TTC549 (cell line): ENCODE measurements around the gene PCDHB11.
"Not testable (repeated sequence)": the region's sequence is repeated elsewhere in the genome, so short reads cannot be mapped to it uniquely, and the experiment has no call there.

Source experiments
- FAIRE-seq: peaks from 2 replicates; lab custom pipeline; 2012; peaks lifted over from hg19 to GRCh38; lab: Jason Lieb, UNC

Gene PCDHB11

DNA sequence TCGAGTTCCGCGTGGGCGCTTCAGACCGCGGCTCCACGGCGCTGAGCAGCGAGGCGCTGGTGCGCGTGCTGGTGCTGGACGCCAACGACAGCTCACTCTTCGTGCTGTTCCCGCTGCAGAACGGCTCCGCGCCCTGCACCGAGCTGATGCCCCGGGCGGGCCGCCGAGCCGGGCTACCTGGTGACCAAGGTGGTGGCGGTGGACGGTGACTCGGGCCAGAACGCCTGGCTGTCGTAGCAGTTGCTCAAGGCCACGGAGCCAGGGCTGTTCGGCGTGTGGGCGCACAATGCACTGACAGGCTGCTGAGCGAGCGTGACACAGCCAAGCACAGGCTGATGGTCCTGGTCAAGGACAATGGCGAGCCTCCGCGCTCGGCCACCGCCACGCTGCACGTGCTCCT lies 42.1 kb downstream of the PCDHB11 start:
- no peak for FAIRE-seq

DNA sequence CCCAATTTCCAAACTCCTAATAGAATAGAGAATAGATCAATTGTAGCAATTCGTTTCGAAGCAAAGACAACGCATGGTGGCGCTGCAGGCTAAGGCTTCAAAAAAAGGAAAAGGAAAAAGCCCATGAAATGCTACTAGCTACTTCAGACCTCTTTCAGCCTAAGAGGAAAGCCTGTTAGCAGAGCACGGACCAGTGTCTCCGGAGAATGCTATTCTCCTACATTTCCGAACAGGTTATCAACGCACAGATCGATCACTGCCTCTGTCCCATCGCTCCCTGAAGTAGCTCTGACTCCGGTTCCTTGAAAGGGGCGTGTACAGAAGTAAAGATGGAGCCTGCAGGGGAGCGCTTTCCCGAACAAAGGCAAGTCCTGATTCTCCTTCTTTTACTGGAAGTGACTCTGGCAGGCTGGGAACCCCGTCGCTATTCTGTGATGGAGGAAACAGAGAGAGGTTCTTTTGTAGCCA lies 45.9 kb downstream of the PCDHB11 start, which contains the start of gene PCDHB15:
Gene PCDHB15 (plus strand): TSS at position 146 of the 468 bp plus-strand sequence. CDS start 184 bp downstream, at position 330.
- FAIRE-seq: no peak

DNA sequence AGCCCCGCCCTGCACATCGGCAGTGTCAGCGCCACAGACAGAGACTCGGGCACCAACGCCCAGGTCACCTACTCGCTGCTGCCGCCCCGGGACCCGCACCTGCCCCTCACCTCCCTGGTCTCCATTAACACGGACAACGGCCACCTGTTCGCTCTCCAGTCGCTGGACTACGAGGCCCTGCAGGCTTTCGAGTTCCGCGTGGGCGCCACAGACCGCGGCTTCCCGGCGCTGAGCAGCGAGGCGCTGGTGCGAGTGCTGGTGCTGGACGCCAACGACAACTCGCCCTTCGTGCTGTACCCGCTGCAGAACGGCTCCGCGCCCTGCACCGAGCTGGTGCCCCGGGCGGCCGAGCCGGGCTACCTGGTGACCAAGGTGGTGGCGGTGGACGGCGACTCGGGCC lies 47.5 kb downstream of the PCDHB11 start:
- not testable (repeated sequence) for FAIRE-seq

DNA sequence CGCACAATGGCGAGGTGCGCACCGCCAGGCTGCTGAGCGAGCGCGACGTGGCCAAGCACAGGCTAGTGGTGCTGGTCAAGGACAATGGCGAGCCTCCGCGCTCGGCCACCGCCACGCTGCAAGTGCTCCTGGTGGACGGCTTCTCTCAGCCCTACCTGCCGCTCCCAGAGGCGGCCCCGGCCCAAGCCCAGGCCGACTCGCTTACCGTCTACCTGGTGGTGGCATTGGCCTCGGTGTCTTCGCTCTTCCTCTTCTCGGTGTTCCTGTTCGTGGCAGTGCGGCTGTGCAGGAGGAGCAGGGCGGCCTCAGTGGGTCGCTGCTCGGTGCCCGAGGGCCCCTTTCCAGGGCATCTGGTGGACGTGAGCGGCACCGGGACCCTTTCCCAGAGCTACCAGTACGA lies 48.0 kb downstream of the PCDHB11 start:
- FAIRE-seq: not testable (repeated sequence)

DNA sequence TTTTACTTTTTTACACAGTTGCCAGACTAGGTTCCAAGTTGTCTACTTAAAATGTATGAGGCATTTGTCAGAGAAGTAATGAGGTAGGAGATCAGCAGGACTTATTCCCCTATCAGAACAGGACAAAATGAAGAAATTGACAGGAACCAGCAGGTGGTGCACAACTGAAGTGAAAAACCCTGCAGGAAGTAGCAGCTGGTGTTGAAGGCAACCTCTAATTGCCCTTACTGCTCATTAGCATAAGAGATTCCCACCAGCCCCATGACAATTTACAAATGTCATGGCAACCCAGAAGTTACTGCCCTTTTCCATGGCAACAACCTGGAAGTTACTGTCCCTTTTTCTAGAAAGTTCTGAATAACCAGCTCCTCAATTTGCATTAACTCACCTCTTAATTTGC lies 51.1 kb downstream of the PCDHB11 start:
- FAIRE-seq: no peak
